Measurements from ENCODE around the gene MARK2. TPM values are rescaled to one million over a fixed set of nuclear protein-coding genes. Genes with fewer than 3 reads are reported as not detected.
A peak's percentile ranks its signal among the peaks of the same experiment; 100 is the strongest.

MARK2 gene
- total and polyA plus RNA-seq, 2 of the 8 experiments (the other 6 are each of a cell fraction or from before 2014, with no cell fraction given) = 19.3 to 58.5 TPM

GRCh38 chr11:63920939-63921417, 82.1 kb downstream of the MARK2 start (continued):
- TF ChIP-seq POLR2A (IDR thresholded peaks at IDR 0.05; ENCODE audit: control extremely low read depth in 1 of 2, low read depth in 2 of 2, low read length in 2 of 2) (no peak), ATF3 (IDR thresholded peaks at IDR 0.05; ENCODE audit: insufficient read depth, low read depth, low read length) (no peak), ASH2L (IDR thresholded peaks at IDR 0.05; ENCODE audit: low read length) (no peak), GABPA (IDR thresholded peaks at IDR 0.05; ENCODE audit: borderline replicate concordance, insufficient read depth, low read length) (peak; percentile 66; the same call in 1 of the 2 replicates), SRF (IDR thresholded peaks at IDR 0.05; ENCODE audit: low read depth, low read length) (no peak), CBX5 (IDR thresholded peaks at IDR 0.05; ENCODE audit: low read depth, low read length) (no peak), MAX (IDR thresholded peaks at IDR 0.05) (peak; percentile 78), RXRA (IDR thresholded peaks at IDR 0.05; ENCODE audit: insufficient read depth, low read depth, low read length) (no peak), NRF1 (IDR thresholded peaks at IDR 0.05; ENCODE audit: low read depth, low read length) (no peak), TAF7 (optimal IDR thresholded peaks at IDR 0.05; ENCODE audit: borderline replicate concordance, low read depth, low read length) (peak; percentile 33), SUZ12 (IDR thresholded peaks at IDR 0.05; ENCODE audit: low read length) (no peak), CEBPB (IDR thresholded peaks at IDR 0.05; ENCODE audit: low read depth, low read length) (no peak), KDM5A (IDR thresholded peaks at IDR 0.05; ENCODE audit: low read length) (no peak)
- TF ChIP-seq, protein P1, sequence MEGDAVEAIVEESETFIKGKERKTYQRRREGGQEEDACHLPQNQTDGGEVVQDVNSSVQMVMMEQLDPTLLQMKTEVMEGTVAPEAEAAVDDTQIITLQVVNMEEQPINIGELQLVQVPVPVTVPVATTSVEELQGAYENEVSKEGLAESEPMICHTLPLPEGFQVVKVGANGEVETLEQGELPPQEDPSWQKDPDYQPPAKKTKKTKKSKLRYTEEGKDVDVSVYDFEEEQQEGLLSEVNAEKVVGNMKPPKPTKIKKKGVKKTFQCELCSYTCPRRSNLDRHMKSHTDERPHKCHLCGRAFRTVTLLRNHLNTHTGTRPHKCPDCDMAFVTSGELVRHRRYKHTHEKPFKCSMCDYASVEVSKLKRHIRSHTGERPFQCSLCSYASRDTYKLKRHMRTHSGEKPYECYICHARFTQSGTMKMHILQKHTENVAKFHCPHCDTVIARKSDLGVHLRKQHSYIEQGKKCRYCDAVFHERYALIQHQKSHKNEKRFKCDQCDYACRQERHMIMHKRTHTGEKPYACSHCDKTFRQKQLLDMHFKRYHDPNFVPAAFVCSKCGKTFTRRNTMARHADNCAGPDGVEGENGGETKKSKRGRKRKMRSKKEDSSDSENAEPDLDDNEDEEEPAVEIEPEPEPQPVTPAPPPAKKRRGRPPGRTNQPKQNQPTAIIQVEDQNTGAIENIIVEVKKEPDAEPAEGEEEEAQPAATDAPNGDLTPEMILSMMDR (IDR thresholded peaks at IDR 0.05; ENCODE audit: control extremely low read depth in 1 of 3, insufficient read depth in 1 of 3, low read depth in 1 of 3, low read length in 3 of 3) = peak in 2 of 3 experiments; percentile 93; a peak in 3 of 4 replicates
